Vagina (tissue), 2 donors: Measurements from ENCODE around the gene SH3RF2. TPM values are rescaled to one million over a fixed set of nuclear protein-coding genes. Genes with fewer than 3 reads are reported as not detected.

ENCODE experiments used
- DNase-seq, 2 donors: peaks; one replicate each; pipeline ENCODE4 v3.0.0-alpha.2; 2017; ENCODE audit errors: extremely low spot score in 2 of 2
- H3K27ac ChIP-seq: fragments of 200-600 bp; sonication (generic); one replicate; pipeline ENCODE4 v1.5.1; 2019
- H3K27me3 ChIP-seq: fragments of 200-600 bp; sonication (generic); one replicate; pipeline ENCODE4 v1.5.1; 2019
- H3K36me3 ChIP-seq, 2 donors: fragments of 200-600 bp; sonication (generic); one replicate each; pipeline ENCODE4 v1.5.1; 2017 to 2019
- H3K4me1 ChIP-seq: fragments of 200-600 bp; sonication (generic); one replicate; pipeline ENCODE4 v1.5.1; 2019
- H3K4me3 ChIP-seq, 2 donors: fragments of 200-600 bp; sonication (generic); 1 replicate in 1 of 2; 2 replicates in 1 of 2; pipeline ENCODE4 v1.5.1; 2016 to 2019
- H3K9me3 ChIP-seq: fragments of 200-600 bp; sonication (generic); one replicate; pipeline ENCODE4 v1.5.1; 2019
- POLR2A ChIP-seq, 2 donors: fragments of 450-650 bp; IDR thresholded peaks; one replicate each; pipeline ENCODE4 v1.6.1; 2017; ENCODE audit warnings: antibody characterized with exemption in 2 of 2, mild to moderate bottlenecking in 2 of 2, moderate library complexity in 2 of 2
- POLR2AphosphoS5 ChIP-seq, 2 donors: sonication (generic); formaldehyde crosslinking; IDR thresholded peaks; one replicate each; pipeline ENCODE4 v1.9.0; 2017; ENCODE audit warnings: antibody characterized with exemption in 2 of 2, mild to moderate bottlenecking in 2 of 2, low read depth in 1 of 2; ENCODE audit not compliant: insufficient read depth in 1 of 2
- intact Hi-C: fragments of 100-400 bp; cut with DNase I; formaldehyde crosslinking; loops from one replicate; pipeline ENCODE4 v1.15.1; 2023
- total RNA-seq: library from RNA; depleted of rRNA; stranded (reverse); fragments of >200 nt; gene quantifications from one replicate; pipeline ENCODE4 v1.2.3, GENCODE V29; 2016
- TF ChIP-seq, protein P1 (sequence below), 3 experiments: fragments of 450-650 bp in 2 of 3; fragments of 200-600 bp in 1 of 3; sonication (generic) in 1 of 3; IDR thresholded peaks; one replicate each; pipeline ENCODE4 v1.5.1; 2017 to 2019; ENCODE audit warnings: antibody characterized with exemption in 3 of 3, mild to moderate bottlenecking in 2 of 3, moderate library complexity in 2 of 3

SH3RF2 gene
- total RNA-seq, 1 donor from 2014 or later: 48.4 TPM

DNA sequence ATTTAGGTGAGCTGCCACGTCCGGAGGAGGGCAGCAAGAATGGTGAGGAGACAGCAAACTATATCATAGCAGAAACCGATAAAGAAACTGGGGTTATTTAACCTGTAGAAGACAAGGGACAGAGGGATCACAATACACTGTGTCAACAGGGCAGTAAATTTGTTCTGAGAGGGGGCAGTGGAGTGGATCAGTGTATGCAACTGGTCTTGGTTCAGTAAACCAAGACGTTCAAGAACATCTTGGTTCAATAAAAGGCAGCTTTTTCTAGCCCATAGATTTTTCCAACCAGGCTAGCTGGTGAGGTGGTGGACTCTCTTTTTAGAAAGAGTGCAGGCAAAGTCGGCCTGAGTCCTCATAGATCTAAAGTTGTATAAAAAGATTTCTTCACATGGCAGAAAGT is 113.7 kb downstream of the SH3RF2 start:
- no peak for DNase-seq
- intact Hi-C loops: no loop called here
- Histone ChIP-seq H3K27ac (no peak overlapping the region), H3K9me3 (no peaks in the 10 kb centered on the region), H3K36me3 (no peaks in the 10 kb centered on the region), H3K4me3 (no peak overlapping the region), H3K27me3 (no peaks in the 10 kb centered on the region), H3K4me1 (peaks cover 3% of the 10 kb centered on the region)
- TF ChIP-seq POLR2A (IDR thresholded peaks at IDR 0.05) (no peak), POLR2AphosphoS5 (IDR thresholded peaks at IDR 0.05; ENCODE audit: insufficient read depth in 1 of 2, low read depth in 1 of 2) (no peak)
- TF ChIP-seq, protein P1, sequence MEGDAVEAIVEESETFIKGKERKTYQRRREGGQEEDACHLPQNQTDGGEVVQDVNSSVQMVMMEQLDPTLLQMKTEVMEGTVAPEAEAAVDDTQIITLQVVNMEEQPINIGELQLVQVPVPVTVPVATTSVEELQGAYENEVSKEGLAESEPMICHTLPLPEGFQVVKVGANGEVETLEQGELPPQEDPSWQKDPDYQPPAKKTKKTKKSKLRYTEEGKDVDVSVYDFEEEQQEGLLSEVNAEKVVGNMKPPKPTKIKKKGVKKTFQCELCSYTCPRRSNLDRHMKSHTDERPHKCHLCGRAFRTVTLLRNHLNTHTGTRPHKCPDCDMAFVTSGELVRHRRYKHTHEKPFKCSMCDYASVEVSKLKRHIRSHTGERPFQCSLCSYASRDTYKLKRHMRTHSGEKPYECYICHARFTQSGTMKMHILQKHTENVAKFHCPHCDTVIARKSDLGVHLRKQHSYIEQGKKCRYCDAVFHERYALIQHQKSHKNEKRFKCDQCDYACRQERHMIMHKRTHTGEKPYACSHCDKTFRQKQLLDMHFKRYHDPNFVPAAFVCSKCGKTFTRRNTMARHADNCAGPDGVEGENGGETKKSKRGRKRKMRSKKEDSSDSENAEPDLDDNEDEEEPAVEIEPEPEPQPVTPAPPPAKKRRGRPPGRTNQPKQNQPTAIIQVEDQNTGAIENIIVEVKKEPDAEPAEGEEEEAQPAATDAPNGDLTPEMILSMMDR (IDR thresholded peaks at IDR 0.05): no peak

DNA sequence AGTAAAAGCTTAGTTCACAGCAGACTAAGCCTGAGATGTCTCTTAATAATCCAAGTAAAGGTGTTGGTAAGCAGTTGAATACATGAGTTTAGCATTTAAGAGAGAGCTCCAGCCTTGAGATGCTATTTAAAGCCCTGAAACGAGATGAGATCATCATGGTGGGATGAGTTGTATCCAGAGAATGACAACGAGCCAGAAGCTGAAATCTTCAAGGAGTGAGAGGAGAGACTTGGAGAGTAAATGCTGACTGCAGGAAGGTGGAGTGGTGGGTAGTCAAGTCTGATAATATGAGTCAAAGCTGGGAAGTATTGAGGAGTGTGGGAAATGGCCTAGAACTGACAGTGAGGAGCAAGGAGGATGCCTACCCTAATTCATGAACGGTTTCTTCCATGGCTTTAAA is 115.3 kb downstream of the SH3RF2 start:
- H3K4me1 ChIP-seq: peaks cover 3% of the 10 kb centered on the region
- H3K4me3 ChIP-seq: no peak overlapping the region
- H3K9me3 ChIP-seq: no peaks in the 10 kb centered on the region
- H3K27me3 ChIP-seq: no peaks in the 10 kb centered on the region
- H3K36me3 ChIP-seq: no peaks in the 10 kb centered on the region
- intact Hi-C loops: no loop called here
- no peak for DNase-seq
- H3K27ac ChIP-seq: no peak overlapping the region
- TF ChIP-seq POLR2AphosphoS5 (IDR thresholded peaks at IDR 0.05; ENCODE audit: insufficient read depth in 1 of 2, low read depth in 1 of 2): no peak
- TF ChIP-seq, protein P1 (IDR thresholded peaks at IDR 0.05): no peak

DNA sequence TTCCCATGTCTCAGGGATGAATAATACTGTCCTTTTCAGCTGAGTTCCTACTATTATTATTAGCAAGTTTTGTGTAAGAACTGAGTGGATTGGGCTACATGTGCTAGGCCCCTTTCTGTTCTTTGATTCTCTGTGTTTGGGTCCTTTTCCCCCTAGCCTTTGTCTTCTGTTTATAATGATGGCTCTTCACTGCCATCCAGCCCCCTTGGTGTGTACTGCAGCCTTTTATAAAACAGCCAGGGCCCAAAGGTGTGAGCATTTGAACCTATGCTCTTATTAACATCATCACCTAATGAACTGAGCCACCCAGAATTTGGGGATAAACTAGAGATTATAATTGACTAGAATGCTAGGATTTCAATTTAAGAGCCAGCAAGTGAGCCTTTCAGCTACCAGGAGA is 116.4 kb downstream of the SH3RF2 start:
- intact Hi-C loops: no loop called here
- TF ChIP-seq, protein P1 (IDR thresholded peaks at IDR 0.05): no peak
- no peak for TF ChIP-seq POLR2AphosphoS5 (IDR thresholded peaks at IDR 0.05; ENCODE audit: insufficient read depth in 1 of 2, low read depth in 1 of 2)
- no peak for TF ChIP-seq POLR2A (IDR thresholded peaks at IDR 0.05)
- Histone ChIP-seq H3K4me1 (no peaks in the 10 kb centered on the region), H3K9me3 (no peaks in the 10 kb centered on the region), H3K36me3 (no peaks in the 10 kb centered on the region), H3K27ac (no peak overlapping the region), H3K4me3 (no peak overlapping the region), H3K27me3 (no peaks in the 10 kb centered on the region)
- no peak for DNase-seq

DNA sequence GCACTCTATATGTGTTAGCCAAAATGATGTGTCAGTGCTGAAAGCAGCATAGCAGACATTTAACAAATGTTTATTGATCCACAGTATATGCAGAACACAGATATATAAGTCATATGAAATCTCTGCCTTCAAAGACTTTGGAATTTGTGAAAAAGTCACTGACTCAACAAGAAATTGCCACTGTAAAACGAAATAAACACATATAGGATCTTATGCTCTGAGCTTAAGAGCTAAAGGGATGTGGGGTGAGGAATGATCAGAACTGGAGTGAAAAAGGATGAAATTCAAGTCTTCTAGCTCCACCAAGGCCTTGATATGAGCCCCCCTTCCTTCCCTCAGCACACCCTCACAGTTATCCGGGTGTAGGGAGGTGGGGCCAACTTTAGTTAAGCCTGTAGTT is 119.1 kb downstream of the SH3RF2 start:
- Histone ChIP-seq H3K9me3 (no peaks in the 10 kb centered on the region), H3K36me3 (no peaks in the 10 kb centered on the region), H3K27me3 (no peaks in the 10 kb centered on the region), H3K27ac (no peak overlapping the region), H3K4me1 (no peaks in the 10 kb centered on the region), H3K4me3 (no peak overlapping the region)
- TF ChIP-seq POLR2A (IDR thresholded peaks at IDR 0.05): no peak
- no peak for TF ChIP-seq POLR2AphosphoS5 (IDR thresholded peaks at IDR 0.05; ENCODE audit: insufficient read depth in 1 of 2, low read depth in 1 of 2)
- TF ChIP-seq, protein P1 (IDR thresholded peaks at IDR 0.05): no peak
- no peak for DNase-seq
- intact Hi-C loops: no loop called here

DNA sequence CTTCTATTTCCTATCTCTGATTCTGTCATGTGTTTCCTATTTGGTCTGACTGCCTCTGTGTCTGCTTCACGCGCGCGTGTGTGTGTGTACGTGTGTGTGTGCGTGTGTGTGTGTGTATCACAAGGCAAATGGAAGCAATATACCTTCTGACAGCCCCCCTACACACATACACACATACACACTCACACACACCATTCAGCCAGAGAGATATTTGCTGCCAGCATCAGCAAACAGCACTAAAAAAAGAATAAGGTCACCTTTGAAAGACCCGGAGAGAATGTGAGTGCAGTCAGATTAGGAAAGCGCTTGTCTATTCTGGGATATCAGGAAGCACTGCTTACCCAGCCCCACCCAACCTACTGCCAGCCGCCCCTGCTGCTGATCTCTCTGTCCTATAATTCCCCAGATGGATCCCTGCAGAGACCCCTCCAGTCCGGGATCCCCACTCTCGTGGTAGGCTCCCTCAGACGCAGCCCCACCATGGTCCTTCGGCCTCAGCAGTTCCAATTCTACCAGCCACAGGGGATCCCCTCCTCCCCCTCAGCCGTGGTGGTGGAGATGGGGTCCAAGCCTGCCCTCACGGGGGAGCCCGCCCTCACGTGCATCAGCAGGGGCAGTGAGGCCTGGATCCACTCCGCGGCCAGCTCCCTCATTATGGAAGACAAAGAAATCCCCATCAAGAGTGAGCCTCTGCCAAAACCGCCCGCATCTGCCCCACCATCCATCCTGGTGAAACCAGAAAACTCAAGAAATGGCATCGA is 123.3 kb downstream of the SH3RF2 start:
- TF ChIP-seq, protein P1 (IDR thresholded peaks at IDR 0.05): no peak
- no peak for TF ChIP-seq POLR2AphosphoS5 (IDR thresholded peaks at IDR 0.05; ENCODE audit: insufficient read depth in 1 of 2, low read depth in 1 of 2)
- no peak for TF ChIP-seq POLR2A (IDR thresholded peaks at IDR 0.05)
- Histone ChIP-seq H3K27ac (no peak overlapping the region), H3K27me3 (no peaks in the 10 kb centered on the region), H3K9me3 (no peaks in the 10 kb centered on the region), H3K4me3 (no peak overlapping the region), H3K4me1 (no peaks in the 10 kb centered on the region), H3K36me3 (no peaks in the 10 kb centered on the region)
- intact Hi-C loops: no loop called here
- no peak for DNase-seq
